ENCODE results near the gene LENG8.

The LENG8 gene

DNA sequence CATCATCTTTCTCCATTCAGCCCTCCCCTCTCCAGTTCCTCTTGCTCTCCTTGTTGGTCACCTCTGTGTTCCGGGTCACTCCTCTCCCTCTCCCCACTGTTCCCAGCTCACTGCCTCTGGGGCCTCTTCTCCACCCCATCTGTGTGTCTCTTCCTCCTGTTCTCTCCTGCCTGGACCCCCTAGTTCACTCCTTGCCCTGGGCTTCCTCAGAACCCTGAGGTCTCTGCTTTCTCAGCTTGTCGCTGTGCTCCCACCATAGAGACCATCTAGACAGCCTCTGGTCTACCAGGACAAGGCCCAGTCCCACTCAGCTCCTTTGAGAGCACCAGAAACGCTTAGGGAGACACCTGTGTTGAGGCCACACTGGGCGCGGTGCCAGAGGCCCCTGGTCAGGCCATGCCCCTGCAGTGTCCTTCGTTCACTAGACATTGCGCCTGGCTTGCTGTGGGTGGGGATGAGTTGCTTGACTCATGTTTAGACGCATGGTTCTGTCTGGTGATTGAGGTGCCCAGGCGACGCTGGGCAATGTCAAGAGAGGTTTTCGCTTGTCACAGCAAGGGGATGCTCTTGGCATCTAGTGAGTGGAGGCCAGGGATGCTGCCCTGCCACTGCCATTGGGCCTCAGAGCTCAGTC lies 9.8 kb downstream of the LENG8 start:
- peaks cover 81 to 87% (median 85%) of the 10 kb centered on the region in 11 experiments for H3K36me3 ChIP-seq
- no peak for TF ChIP-seq Cebpa-rat (IDR thresholded peaks at IDR 0.05)
- peaks cover 84 to 93% (median 87%) of the 10 kb centered on the region in 11 experiments for H4K20me1 ChIP-seq
- no peaks in the 10 kb centered on the region for H3K27me3 ChIP-seq
- peak overlapping the region in 5 of 11 experiments; percentile 8 to 68 (median 57); a peak in 7 of 22 replicates for H3K9ac ChIP-seq
- peak overlapping the region in 1 of 11 experiments; percentile 2; a peak in 2 of 22 replicates for H3K27ac ChIP-seq
- H3K4me1 ChIP-seq: peaks cover 44 to 70% (median 55%) of the 10 kb centered on the region in 10 experiments
- peak overlapping the region; percentile 22 to 70 (median 65); a peak in 19 of 22 replicates for H3K4me2 ChIP-seq
- no peak overlapping the region for H3K4me3 ChIP-seq
- H3K9me3 ChIP-seq (replicated peaks in 1 of 11): no peaks in the 10 kb centered on the region

DNA sequence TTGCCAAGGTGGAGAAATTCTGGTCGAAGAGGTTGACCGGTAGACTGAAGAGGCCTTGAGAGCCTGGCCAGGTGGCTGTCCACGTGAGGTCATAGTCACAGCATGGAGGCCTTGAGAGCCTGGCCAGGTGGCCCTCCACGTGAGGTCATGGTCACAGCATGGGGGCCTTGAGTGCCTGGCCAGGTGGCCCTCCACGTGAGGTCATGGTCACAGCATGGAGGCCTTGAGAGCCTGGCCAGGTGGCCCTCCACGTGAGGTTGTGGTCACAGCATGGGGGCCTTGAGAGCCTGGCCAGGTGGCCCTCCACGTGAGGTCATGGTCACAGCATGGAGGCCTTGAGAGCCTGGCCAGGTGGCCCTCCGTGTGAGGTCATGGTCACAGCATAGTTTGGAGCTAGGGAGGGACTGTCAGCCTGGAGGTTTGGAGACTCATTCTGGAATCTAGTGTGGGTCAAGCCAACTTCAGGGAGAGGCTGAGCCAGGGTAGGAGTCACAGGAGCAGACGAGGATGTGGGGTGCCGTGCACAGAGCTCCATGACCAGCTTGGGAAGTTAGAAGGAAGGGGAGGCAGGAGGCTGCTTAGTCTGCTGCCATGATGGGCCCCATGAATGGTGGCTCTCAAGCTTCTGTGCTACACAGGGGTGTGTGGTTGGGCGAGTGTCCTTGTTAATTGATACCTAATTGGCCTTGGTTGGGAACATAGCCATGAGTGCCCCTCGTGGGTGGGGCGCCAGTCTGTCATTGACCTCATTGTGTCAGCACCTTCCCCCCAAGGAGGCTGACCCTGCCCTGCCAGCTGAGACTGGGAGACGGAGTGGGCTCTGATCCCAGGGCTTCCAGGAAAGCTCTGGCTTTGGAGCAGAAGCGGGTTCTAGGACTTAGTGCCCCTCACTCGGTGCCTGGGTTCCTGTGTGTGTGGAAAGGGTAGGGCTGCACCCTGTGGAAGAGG lies 10.6 kb downstream of the LENG8 start:
- Histone ChIP-seq H3K36me3 (peaks cover 73 to 79% (median 77%) of the 10 kb centered on the region in 11 experiments), H3K4me2 (peak overlapping the region; percentile 22 to 70 (median 65)), H3K4me3 (no peak overlapping the region), H3K4me1 (peaks cover 44 to 69% (median 57%) of the 10 kb centered on the region in 10 experiments), H4K20me1 (peaks cover 76 to 85% (median 80%) of the 10 kb centered on the region in 11 experiments), H3K27ac (peak overlapping the region in 6 of 11 experiments; percentile 2 to 39 (median 14); a peak in 10 of 22 replicates), H3K9me3 (replicated peaks in 1 of 11) (no peaks in the 10 kb centered on the region), H3K27me3 (no peaks in the 10 kb centered on the region), H3K9ac (peak overlapping the region in 10 of 11 experiments; percentile 18 to 68 (median 49); a peak in 19 of 22 replicates)
- TF ChIP-seq Cebpa-rat (IDR thresholded peaks at IDR 0.05): no peak

- H3K27me3 ChIP-seq: no peaks in the 10 kb centered on the region
- peak overlapping the region; percentile 94 to 100 (median 99) for H3K4me2 ChIP-seq
- peak overlapping the region in 5 of 10 experiments; percentile 41 to 76 (median 51); a peak in 5 of 20 replicates for H3K4me3 ChIP-seq
- H3K27ac ChIP-seq: peak overlapping the region in 6 of 11 experiments; percentile 2 to 47 (median 14); a peak in 9 of 22 replicates
- H4K20me1 ChIP-seq: peaks cover 68 to 76% (median 71%) of the 10 kb centered on the region in 11 experiments
- H3K9me3 ChIP-seq (replicated peaks in 1 of 11): no peaks in the 10 kb centered on the region
- H3K9ac ChIP-seq: peak overlapping the region; percentile 47 to 97 (median 71); a peak in 21 of 22 replicates
- peaks cover 50 to 75% (median 62%) of the 10 kb centered on the region in 10 experiments for H3K4me1 ChIP-seq
- peaks cover 65 to 70% (median 68%) of the 10 kb centered on the region in 11 experiments for H3K36me3 ChIP-seq
- no peak for TF ChIP-seq Cebpa-rat (IDR thresholded peaks at IDR 0.05)
Measured at GRCh38 chr19:54460230-54461005, 11.4 kb downstream of the LENG8 start.

GRCh38 chr19:54461210-54461609 lies 12.2 kb downstream of the LENG8 start:
- H4K20me1 ChIP-seq: peaks cover 60 to 68% (median 63%) of the 10 kb centered on the region in 11 experiments
- H3K27ac ChIP-seq: peak overlapping the region in 5 of 11 experiments; percentile 20 to 47 (median 41); a peak in 8 of 22 replicates
- peak overlapping the region; percentile 47 to 97 (median 71); a peak in 20 of 22 replicates for H3K9ac ChIP-seq

DNA sequence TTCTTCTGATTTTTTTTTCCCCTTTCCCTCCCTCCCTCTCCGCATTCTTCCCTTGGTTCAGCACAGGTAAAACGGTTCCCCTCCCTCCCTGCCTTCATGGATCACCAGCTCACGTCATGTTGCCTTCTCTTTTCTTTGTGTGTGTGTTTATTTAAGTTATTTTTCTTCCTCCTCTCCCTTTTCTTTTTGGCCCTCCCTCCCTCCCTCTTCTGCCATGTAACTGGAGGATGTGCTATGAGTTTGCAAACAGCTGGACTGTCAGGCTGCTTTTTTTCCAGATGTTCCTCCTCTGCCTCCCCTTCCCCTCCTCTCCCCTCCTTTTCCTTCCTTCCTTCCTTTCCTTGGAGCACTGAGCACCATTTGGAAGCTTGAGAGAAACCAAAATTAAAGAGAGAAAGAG lies 12.6 kb downstream of the LENG8 start:
- peak overlapping the region; percentile 94 to 100 (median 99) for H3K4me2 ChIP-seq
- H3K36me3 ChIP-seq: peaks cover 53 to 58% (median 56%) of the 10 kb centered on the region in 11 experiments
- peak overlapping the region; percentile 62 to 78 (median 71) for H3K4me3 ChIP-seq
- H3K9me3 ChIP-seq (replicated peaks in 1 of 11): no peaks in the 10 kb centered on the region
- H3K4me1 ChIP-seq: peaks cover 57 to 77% (median 66%) of the 10 kb centered on the region in 10 experiments
- no peaks in the 10 kb centered on the region for H3K27me3 ChIP-seq
- H3K27ac ChIP-seq: peak overlapping the region in 10 of 11 experiments; percentile 96 to 100 (median 98); a peak in 18 of 22 replicates
- no peak for TF ChIP-seq Cebpa-rat (IDR thresholded peaks at IDR 0.05)
- peak overlapping the region; percentile 90 to 98 (median 95); a peak in 21 of 22 replicates for H3K9ac ChIP-seq
- H4K20me1 ChIP-seq: peaks cover 56 to 64% (median 59%) of the 10 kb centered on the region in 11 experiments

More at GRCh38 chr19:54461210-54461609, 12.2 kb downstream of the LENG8 start:
- Histone ChIP-seq H3K27me3 (no peaks in the 10 kb centered on the region), H3K4me3 (peak overlapping the region in 9 of 10 experiments; percentile 12 to 76 (median 43); a peak in 11 of 20 replicates), H3K9me3 (replicated peaks in 1 of 11) (no peaks in the 10 kb centered on the region), H3K4me1 (peaks cover 58 to 79% (median 63%) of the 10 kb centered on the region in 10 experiments), H3K4me2 (peak overlapping the region; percentile 94 to 100 (median 99)), H3K36me3 (peaks cover 57 to 62% (median 60%) of the 10 kb centered on the region in 11 experiments)
- no peak for TF ChIP-seq Cebpa-rat (IDR thresholded peaks at IDR 0.05)

DNA sequence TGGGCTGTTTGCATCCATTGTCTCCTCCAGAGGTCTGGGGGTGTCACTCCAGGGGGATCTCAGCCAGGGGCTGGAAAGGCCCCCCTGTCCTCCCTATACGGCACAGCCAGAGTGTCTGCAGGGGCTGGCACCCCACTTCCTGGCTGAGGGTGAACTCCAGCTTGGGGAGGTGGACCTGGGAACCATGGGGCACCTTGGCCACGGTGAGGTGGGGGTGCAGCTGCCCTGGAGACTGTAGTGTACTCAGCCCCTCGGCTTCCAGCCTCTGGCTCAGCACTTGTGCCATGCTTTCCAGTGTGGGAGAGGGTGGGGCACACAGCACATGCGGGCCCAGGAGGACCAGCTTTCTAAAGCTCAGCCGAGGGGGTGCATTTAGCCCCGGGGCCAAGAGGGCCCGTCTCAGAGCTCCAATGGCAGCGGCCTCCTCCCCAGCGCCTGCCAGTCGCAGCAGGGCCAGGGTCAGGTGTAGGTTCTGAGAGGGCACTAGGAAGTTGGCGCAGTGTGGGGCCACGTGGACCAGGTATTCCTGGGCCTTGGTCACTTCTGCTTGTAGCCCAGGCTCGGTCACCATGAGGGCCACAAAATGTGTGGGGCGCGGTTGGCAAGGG lies 13.2 kb downstream of the LENG8 start:
- peak overlapping the region; percentile 94 to 100 (median 99) for H3K4me2 ChIP-seq
- peak overlapping the region; percentile 90 to 98 (median 95) for H3K9ac ChIP-seq
- no peaks in the 10 kb centered on the region for H3K9me3 ChIP-seq (replicated peaks in 1 of 11)
- peaks cover 51 to 59% (median 54%) of the 10 kb centered on the region in 11 experiments for H4K20me1 ChIP-seq
- no peak for TF ChIP-seq Cebpa-rat (IDR thresholded peaks at IDR 0.05)
- peak overlapping the region; percentile 62 to 78 (median 71) for H3K4me3 ChIP-seq
- peak overlapping the region; percentile 96 to 100 (median 97) for H3K27ac ChIP-seq
- peaks cover 47 to 53% (median 51%) of the 10 kb centered on the region in 11 experiments for H3K36me3 ChIP-seq
- peaks cover 51 to 76% (median 66%) of the 10 kb centered on the region in 10 experiments for H3K4me1 ChIP-seq
- no peaks in the 10 kb centered on the region for H3K27me3 ChIP-seq

DNA sequence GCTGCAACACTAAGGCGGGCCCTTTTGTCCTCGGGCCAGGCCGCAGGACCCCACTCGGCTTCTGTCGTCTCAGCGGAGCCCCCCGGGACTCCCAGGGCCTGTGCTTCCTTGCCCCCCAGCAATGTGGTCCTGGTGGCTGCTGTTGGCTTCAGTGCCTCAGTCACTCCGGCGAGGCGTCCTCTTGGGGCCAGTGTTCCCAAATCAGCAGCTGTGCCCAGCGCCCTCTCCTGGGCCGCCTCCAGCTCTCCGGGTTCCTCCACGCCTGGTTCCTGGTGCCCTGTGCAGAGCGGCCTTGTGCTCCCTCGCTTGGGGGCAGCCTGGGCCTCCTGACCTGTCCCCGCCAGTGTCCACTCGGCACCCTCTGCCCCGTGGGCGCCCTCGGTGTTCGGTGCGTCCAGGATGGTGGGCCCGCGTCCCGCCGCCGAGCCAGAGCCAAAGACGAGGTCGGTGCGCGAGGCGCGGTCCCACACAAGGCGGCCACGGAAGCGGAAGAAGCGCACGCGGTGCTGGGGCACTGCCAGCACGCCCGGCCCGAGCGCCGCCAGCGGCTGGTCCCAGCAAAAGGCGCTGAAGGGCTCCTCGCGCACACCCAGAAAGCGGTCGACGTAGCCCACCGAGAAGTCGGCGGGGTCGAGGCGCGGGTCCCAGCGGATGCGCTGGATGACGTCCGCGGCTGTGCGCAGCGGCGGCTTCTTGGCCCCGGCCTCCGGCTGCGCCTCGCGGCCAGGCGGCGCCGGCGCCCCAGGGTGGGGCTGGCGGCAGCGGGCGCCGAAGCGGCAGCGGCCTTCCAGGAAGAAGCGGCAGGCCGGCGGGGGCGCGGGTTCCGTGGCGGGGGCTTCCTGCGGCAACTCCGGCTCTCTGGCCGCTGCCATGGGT lies 13.9 kb downstream of the LENG8 start:
- H3K27me3 ChIP-seq: no peaks in the 10 kb centered on the region
- H3K27ac ChIP-seq: peak overlapping the region; percentile 96 to 100 (median 97)
- no peaks in the 10 kb centered on the region for H3K9me3 ChIP-seq (replicated peaks in 1 of 11)
- H3K4me1 ChIP-seq: peaks cover 52 to 76% (median 67%) of the 10 kb centered on the region in 10 experiments
- TF ChIP-seq Cebpa-rat (IDR thresholded peaks at IDR 0.05): no peak
- peaks cover 40 to 45% (median 43%) of the 10 kb centered on the region in 11 experiments for H3K36me3 ChIP-seq
- peak overlapping the region; percentile 62 to 78 (median 71) for H3K4me3 ChIP-seq
- peaks cover 43 to 51% (median 46%) of the 10 kb centered on the region in 11 experiments for H4K20me1 ChIP-seq
- H3K4me2 ChIP-seq: peak overlapping the region; percentile 94 to 100 (median 99)
- peak overlapping the region; percentile 90 to 98 (median 95) for H3K9ac ChIP-seq

All from BLaER1 treated with 17β-estradiol and CSF1 and Interleukin-3, amounts not matched to agents 10 nM and 100 nM (cell line).